HG02938 (cell line): ENCODE results near the gene PDE7B.

Experiments used
- ATAC-seq: cut with Tn5 transposase; IDR thresholded peaks from one replicate; pipeline ENCODE4 v1.9.1; 2021; ENCODE audit warnings: mild to moderate bottlenecking, moderate library complexity; ENCODE audit not compliant: unreplicated experiment

The PDE7B gene

DNA sequence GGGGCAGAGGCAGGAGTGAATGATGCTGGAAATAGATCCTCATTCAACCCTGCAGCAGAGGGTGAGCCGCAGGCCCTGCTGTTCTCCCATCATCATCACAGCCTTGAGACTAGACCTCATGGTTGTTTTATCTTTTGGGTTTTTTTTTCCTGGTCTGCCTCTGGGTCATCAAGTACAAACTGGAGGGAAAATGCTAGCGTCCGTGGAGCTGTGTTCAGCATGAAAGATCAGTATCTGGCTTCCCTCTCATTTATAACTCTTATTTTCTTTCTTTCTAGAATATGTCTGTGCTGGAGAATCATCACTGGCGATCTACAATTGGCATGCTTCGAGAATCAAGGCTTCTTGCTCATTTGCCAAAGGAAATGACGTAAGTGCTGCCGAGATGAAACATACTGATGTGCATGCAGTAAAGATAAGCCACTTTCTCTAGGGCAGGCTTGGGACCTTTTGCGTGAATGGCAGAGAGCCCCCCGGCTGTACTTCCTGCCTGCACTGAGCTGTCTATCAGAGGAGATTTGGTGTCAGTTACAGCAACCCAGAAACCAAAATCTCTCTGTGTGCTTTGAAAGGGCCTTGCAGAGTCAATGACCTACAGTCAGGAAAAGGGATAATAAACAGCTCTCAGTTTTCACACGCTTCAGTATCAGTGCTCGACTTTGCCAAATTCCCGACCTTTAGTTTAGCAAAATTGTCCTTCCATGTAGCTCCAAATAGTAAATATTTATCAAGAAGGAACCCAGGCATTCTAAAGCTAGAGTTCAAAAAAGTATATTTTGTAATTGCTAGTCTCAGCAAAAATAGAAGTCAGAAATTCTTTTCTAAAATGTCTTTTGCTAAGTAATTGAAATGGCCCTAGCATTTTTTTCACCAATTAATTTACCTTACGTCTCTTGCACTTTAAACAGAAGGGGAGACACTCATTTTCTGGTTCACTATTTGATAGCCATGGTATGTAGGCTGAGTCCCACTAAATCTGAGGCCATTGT is 322.3 kb downstream of the PDE7B start:
- no peak for ATAC-seq

DNA sequence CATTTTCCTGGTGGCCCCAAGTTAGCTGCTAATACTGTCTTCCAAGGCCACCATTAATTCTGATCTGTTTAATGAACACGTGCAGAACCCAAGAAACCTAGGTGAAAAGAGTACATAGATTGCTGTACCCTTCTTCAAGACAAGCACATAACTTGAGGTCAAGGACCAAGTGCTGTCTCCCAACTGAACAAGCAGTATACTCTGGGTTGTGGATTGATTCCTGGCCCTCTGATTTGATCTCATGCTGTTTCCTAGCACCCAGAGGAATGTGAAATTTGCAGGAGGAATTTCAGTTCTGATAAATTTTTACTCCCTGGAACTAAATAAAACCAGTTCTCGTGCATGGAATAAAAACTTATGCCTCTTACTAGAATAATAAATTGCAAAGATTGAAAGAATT is 323.0 kb downstream of the PDE7B start:
- no peak for ATAC-seq

DNA sequence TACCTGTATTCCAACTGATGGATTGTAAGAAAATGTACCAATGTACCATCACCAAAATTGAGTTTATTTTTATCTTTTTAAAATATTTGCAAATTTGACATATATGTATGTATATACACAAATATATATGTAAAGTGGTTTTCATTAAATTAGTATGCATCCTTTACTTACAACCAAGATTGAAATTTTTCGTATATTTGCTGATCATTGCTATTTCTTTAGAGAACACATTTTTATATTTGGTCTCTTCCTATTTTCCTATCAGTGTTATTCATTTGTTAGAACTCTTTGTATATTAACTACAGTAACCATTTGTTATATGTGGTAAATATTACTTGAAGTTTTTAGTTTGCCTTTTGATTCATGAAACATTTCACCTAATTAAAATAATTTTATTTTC is 324.4 kb downstream of the PDE7B start:
- no peak for ATAC-seq

DNA sequence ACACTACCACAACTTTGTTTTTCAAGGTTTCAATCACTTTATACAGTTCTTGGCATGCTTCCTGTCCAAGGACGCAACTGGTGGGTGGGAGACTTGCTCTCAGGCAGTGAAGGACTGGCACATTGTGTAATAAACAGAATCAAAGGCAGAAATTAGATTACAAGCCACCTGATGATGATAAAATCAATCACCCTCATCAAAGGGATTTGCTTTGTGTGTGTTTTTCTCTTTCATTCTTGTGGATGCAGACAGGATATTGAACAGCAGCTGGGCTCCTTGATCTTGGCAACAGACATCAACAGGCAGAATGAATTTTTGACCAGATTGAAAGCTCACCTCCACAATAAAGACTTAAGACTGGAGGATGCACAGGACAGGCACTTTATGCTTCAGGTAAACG is 327.2 kb downstream of the PDE7B start:
- no peak for ATAC-seq

DNA sequence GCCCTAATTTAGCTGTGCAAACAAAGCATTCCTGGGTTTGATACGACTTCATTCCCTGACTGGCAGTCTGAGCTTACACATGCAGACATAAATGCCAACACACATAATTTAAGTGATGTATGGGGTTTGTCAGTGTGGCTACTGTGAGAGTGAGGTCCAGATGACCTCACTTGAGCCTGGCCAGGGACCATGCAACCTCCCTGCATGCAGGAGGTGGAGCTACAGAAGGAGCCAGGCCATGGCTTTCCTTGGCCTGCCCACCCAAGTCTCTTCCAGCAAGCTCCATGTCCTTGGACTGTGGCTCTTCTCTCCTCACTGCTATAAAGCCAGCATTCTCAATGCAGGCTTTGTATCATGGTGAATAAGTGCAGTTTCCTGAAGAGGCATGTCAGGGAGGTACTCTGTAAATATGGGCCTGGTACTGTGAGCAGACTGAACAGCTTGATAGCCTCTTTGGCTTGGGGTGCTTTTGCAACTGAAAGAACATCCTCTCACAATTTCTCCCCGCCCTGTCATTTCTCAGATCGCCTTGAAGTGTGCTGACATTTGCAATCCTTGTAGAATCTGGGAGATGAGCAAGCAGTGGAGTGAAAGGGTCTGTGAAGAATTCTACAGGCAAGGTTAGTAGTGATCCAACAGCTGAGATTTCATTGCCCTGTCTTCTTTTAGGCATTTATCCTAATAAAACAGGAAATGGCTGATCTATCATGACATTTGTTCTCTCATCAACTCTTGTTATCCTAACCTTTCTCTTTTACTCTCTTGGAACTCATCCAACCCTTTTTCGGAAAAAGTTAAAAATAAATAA is 329.4 kb downstream of the PDE7B start:
- no peak for ATAC-seq

DNA sequence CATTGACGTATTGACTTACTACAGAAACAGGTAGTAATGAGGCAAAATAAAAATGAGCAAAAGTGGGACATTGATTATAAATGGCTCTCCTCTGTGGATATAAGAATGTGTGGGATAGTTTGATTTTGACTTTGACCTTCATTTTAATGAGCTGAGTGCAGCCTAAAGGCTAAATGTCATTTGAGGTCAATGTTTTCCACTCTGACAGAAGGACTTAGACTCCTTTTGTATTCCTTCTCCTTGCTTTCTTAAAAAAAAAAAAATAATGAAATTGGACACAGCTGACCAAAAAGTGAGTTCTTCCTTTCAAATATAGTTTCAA is 330.0 kb downstream of the PDE7B start:
- no peak for ATAC-seq

DNA sequence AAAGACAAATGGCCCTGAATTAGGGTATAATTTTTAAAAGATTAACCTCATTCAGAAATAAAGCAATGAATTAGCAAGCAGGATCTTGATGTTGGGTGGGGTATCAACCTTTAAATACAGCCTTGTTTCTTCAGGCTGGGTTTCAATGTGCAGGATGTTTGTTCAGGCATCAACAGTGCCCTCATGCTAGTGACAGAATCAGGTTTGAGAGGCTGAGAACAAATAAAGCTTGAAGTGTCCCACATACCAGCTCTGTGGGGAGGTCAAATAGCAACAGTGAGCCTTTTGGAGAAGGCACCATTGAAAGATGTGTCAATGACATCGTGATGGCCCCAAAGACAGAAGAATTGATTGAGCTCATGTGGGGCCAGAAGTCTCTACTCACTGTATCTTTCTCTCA is 330.4 kb downstream of the PDE7B start:
- ATAC-seq: no peak

DNA sequence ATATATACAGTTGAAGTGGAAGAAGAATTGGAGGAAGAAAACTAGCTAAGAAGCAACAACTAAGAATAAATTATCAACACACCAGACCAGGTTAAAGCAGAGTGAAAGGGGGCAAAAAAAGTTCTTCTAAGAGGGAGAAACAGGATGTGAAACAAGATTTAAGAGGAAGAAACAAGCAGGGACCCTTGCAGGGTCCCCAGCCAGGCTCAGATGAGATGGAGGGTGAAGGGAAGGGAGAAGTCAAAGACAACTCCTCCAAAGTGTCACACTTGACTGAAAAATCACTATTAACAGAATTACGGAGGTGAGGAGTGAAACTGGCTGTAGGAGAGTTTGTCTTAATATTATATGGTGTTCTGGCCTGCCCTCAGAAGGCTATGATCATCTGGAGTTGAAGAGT is 333.2 kb downstream of the PDE7B start:
- ATAC-seq: no peak

DNA sequence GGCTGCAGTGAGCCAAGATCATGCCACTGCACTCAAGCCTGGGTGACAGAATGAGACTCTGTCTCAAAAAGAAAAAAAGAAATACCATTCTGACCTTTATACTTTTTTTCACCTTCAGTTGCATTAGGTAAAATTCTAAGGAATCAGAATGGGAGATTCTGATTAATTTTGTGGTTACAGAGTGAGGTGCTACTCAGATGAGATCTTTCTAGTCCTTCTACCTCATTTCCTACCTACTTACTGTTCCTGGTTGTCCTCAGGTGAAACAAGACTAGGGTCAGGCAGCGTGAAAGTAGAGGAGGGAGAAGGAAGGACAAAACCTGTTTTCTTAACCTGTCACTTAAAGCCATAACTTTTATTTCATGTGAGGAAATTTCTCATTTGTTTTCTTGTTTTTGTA is 334.9 kb downstream of the PDE7B start:
- ATAC-seq: no peak

DNA sequence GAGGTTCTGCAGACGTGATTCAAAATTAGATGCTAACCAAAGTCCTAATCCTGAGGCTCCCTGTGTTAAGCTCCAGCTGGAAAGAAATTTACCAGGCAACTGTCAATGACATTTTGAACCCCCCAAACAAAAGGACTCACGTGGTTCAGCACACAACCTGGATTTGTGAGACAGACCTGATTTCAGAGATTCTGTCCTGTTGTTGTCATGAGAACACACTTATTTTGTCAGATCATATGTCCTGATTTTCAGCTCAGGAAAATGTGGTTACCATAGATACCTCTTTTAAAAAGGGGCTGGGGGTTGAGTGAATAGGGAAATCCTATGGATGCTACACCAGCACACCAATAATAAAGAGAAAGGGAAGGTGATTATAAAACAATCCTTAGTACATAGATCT is 337.0 kb downstream of the PDE7B start:
- ATAC-seq: no peak

DNA sequence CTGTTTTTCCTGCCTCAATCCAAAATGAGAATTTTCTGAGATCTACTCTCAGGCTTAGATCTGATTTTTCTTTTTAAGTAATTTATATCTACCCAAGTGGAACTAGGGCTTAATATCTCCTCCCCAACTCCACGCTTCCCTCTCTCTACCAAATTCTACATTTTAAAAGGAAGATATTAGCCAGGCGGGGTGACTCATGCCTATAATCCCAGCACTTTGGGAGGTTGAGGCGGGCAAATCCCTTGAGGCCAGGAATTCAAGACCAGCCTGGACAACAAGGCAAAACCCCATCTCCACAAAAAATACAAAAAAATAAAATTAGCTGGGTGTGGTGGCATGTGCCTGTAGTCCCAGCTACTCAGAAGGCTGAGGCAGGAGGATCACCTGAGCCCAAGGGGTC is 337.6 kb downstream of the PDE7B start:
- ATAC-seq: no peak

DNA sequence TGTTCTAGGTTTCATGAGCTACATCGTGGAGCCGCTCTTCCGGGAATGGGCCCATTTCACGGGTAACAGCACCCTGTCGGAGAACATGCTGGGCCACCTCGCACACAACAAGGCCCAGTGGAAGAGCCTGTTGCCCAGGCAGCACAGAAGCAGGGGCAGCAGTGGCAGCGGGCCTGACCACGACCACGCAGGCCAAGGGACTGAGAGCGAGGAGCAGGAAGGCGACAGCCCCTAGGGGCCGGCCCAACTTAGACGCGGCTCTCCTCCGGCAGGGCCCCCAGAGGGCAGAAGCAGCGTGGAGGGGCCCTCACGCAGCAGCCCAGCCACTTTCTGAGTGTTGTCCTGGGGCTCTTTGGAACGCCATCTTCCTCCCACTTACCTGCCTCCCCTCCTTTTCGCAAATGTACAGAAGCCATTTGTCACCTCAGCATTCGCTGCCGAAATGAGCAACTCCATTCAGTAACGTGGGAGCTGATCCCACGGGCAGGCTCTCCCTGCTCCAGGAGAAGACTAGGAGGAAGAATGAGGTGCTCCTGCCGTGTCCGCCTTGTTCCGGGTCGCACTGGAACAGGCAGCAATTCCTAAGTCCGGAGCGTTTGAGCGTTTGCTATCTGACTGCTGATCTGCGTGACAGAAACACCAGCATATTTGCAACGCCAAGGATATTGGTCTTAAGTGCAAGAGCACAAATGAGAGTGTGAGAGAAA is 340.3 kb downstream of the PDE7B start:
- ATAC-seq: no peak

DNA sequence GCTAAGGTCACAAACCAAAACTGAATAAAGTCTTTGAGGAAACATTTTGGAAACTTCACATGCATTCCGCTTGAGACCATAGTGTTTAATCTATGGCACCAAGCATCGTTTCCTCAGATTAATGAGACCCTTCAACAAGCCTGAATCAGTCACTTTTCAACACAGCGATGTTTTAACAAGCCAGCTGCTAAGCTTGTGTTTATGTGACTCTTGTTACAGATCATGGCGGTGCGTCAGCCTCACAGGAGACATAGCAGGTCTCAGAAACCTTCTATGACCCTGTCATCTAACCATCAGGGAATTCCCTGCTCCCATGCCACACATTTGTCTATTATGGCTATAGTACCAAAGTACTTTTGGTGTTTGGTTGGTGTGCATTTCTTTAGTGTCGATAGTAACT is 341.4 kb downstream of the PDE7B start:
- ATAC-seq: no peak

DNA sequence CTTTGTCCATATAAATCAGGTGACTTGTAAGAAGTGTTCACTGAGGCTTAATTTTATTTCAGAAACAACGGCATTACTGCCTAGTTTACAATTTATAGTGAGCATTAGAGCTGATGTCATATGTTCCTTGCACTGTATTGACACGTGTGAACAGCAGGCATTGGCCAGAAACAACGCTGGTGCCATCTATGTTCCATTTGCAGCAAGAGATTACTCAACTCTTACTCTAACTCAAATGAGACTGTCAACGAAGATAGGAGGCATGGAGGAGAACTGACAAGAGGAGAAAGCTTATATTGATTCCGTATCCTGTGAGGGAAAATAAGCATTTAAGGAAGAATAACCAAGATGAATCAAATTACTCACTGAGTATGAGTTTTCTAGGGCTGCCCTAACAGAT is 350.2 kb downstream of the PDE7B start:
- ATAC-seq: no peak

DNA sequence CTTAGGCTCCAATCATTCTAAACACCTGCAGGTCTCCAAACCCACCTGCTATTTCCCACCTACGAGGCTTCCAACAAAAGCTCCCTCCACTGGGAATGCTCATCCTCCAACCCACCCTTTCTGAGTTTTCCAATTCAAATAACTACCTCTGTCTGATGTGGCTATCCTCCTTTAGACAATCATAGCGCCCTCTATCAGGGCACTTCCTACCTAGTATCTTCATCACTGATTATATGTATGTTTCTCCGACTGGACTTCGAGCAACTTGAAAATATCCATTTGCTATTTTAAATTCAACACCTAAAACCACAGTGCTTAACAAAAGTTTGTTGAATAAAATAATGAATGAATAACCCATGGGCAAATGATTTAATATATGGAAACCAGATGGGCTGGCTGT is 357.3 kb downstream of the PDE7B start:
- ATAC-seq: no peak

DNA sequence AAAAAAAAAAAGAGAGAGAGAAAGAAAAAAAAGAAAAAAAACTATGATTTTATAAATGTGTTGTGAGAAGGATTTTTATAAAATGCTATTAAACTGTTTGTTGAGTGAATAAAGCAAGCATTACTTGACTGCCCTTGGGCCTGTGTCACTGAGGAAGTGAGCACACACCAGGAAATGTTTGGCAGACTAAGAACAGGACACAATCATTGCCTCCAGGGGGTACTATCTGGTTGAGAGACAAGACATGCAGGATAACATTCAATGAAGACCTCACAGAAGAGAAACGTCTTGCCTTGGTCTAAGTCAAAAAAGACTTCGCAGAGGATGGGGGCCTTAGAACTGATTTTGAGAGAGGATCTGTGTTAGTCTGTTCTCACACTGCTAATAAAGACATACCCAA is 358.0 kb downstream of the PDE7B start:
- no peak for ATAC-seq

DNA sequence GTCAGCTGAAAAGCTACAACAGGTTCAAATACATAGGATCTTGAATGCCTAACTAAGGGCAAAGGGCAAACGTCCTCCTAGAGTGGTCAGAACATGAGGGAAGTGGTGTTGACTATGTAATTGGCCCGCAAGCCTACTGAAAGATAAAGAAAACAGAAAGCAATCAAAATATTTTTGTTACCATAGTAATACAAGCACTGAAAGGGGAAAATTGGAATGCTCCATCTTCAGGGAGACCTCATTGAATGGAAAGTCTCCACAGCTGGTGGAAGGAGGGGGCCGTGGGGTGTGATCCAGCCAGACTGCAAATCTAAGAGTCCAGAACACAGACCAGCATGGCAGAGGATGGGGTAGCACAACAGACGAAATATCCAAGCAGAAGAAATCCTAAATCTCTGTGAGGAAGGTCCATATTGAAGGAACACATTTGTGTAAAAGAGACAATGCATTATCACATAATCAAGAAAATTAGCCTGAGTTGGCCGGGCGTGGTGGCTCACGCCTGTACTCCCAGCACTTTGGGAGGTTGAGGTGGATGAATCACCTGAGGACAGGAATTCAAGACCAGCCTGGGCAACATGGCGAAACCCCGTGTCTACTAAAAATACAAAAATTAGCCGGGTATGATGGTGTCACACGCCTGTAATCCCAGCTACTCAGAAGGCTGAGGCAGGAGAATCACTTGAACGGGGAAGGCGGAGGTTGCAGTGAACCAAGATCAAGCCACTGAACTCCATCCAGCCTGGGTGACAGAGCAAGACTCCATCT is 359.1 kb downstream of the PDE7B start:
- no peak for ATAC-seq

DNA sequence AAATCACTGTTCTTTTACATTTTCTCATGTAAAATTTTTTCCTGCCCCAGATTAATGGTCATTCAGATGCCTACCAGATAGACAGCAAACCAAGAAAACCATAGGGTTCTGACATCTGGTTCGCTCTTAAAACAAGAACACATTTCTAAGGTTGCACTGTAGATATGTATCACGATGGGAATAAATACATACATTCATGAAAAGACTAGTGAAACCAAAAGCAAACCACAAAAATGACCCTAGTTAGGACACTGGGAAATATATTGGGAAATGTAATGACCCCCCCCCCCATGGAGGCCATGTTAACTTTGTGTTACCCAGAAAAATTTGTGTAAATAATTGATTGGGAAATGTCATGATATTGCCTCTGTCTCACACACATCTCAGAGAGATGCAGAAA is 361.1 kb downstream of the PDE7B start:
- no peak for ATAC-seq

DNA sequence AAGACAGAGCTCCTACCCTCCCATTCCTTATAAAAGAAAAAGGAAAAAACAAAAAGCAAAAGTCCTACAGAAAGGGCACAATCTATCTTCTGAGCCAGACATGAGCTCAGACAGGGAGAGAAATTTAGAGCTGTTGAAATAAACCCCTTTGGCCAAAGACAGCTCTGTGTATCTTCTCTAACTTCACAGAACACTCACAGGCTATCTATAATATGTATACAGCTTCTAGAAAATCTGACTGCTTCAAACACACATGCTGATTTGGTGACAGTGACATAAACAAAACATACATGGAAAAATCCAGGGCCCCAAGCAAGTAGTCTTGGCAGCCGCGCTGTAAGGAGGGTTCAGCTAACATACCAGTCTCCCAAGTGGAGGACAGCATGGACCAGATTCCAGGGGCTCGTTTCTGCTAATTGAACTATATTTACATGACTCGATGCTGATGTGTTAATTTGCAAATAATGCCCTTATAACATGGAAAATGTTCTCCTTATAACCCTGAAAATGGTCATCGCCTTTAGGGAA is 361.6 kb downstream of the PDE7B start:
- ATAC-seq: no peak

DNA sequence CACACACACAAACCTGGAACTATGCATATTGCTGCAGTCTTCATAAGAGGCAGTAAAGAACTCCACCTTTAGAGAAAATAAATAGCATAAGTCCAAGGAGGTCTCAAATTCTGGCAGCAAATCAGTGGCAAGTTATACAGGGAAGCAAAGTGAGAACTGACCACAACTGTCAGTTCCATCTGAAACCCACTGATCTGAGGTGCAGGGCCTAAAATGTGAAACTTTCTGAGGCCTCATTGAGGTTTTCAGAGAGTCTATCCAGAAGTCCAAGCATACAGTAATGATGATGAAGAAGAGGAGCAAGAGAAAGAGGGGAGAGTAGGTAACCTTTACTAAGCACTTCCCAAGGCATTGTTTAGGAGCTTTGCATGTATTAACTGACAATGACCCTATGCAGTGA is 362.4 kb downstream of the PDE7B start:
- ATAC-seq: no peak
